Ovary (tissue), 3 donors: ENCODE data around the gene UCHL1.

ENCODE experiments used
- EP300 ChIP-seq: sonication (generic); formaldehyde crosslinking; IDR thresholded peaks from one replicate; pipeline ENCODE4 v1.6.1; 2017; ENCODE audit warnings: antibody characterized with exemption
- POLR2A ChIP-seq: fragments of 450-650 bp; IDR thresholded peaks from one replicate; pipeline ENCODE4 v1.6.1; 2017; ENCODE audit warnings: antibody characterized with exemption, mild to moderate bottlenecking, moderate library complexity
- TF ChIP-seq, protein P1 (sequence below), 3 donors: fragments of 450-650 bp in 2 of 3; fragments of 200-600 bp in 1 of 3; IDR thresholded peaks; one replicate each; pipeline versions ENCODE4 v1.5.1 to v1.8.0; 2016 to 2022; ENCODE audit warnings: antibody characterized with exemption in 3 of 3, mild to moderate bottlenecking in 1 of 3
- donor health status: DM: no; HTN: no; CAD: no.

DNA sequence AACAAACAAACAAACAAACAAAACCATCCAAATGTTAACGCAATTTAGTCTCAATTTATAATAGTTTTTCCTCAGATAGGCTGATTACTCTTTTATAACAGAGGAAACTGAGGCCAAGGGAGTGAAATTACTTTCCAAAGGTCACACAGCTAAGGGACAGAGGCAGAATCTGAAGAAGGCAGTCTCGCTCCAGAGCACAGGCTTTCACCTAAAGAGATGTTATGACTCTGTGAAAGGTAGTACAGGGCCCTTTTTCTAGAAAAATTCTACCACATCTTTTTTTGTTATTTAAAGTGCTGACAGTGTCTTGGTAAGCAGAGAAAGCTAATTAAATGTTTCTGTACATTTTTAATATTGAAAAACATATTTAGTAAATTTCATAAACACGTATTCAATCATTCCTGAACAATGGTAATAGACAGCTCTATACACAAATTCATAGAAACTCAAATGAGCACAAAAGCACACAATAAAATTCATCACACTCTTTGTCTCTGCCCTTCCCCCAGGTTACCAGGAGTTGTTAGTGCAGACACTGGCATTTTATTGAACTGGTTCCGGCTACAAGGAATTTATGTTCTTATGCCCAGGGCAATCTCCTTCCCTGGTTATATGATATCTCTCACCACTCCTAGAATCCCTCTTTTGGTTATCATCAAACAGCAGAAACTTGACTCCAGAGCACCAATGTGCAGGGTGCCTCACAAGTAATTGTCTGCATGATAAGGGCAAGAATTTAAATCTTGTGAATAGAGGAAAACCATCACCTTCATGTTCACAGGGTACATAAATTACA, 34.7 kb upstream of the UCHL1 start:
- TF ChIP-seq, protein P1, sequence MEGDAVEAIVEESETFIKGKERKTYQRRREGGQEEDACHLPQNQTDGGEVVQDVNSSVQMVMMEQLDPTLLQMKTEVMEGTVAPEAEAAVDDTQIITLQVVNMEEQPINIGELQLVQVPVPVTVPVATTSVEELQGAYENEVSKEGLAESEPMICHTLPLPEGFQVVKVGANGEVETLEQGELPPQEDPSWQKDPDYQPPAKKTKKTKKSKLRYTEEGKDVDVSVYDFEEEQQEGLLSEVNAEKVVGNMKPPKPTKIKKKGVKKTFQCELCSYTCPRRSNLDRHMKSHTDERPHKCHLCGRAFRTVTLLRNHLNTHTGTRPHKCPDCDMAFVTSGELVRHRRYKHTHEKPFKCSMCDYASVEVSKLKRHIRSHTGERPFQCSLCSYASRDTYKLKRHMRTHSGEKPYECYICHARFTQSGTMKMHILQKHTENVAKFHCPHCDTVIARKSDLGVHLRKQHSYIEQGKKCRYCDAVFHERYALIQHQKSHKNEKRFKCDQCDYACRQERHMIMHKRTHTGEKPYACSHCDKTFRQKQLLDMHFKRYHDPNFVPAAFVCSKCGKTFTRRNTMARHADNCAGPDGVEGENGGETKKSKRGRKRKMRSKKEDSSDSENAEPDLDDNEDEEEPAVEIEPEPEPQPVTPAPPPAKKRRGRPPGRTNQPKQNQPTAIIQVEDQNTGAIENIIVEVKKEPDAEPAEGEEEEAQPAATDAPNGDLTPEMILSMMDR (IDR thresholded peaks at IDR 0.05): no peak
- no peak for TF ChIP-seq POLR2A
- no peak for TF ChIP-seq EP300
